ENCODE data around the gene RXYLT1.

- TF ChIP-seq, protein P1, sequence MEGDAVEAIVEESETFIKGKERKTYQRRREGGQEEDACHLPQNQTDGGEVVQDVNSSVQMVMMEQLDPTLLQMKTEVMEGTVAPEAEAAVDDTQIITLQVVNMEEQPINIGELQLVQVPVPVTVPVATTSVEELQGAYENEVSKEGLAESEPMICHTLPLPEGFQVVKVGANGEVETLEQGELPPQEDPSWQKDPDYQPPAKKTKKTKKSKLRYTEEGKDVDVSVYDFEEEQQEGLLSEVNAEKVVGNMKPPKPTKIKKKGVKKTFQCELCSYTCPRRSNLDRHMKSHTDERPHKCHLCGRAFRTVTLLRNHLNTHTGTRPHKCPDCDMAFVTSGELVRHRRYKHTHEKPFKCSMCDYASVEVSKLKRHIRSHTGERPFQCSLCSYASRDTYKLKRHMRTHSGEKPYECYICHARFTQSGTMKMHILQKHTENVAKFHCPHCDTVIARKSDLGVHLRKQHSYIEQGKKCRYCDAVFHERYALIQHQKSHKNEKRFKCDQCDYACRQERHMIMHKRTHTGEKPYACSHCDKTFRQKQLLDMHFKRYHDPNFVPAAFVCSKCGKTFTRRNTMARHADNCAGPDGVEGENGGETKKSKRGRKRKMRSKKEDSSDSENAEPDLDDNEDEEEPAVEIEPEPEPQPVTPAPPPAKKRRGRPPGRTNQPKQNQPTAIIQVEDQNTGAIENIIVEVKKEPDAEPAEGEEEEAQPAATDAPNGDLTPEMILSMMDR (IDR thresholded peaks at IDR 0.05; ENCODE audit: insufficient read depth, low read length), result no peak
- TF ChIP-seq POLR2AphosphoS5 (IDR thresholded peaks at IDR 0.05; ENCODE audit: low read depth) (no peak), REST (IDR thresholded peaks at IDR 0.05; ENCODE audit: insufficient replicate concordance, low read depth) (no peak), SPI1 (IDR thresholded peaks at IDR 0.05; ENCODE audit: borderline replicate concordance, low read depth) (no peak), GABPA (IDR thresholded peaks at IDR 0.05; ENCODE audit: low read depth) (no peak)
Measured at GRCh38 chr12:63764481-63764880, 15.2 kb upstream of the RXYLT1 start.

All from HL-60 (cell line).